HG03095 (cell line): ENCODE measurements around the gene RASL12.
A peak's percentile ranks its signal among the peaks of the same experiment; 100 is the strongest.
"Not testable (repeated sequence)": the region's sequence is repeated elsewhere in the genome, so short reads cannot be mapped to it uniquely, and the experiment has no call there.

Source experiments
- ATAC-seq: cut with Tn5 transposase; IDR thresholded peaks from one replicate; pipeline ENCODE4 v1.9.1; 2021; ENCODE audit warnings: moderate library complexity; ENCODE audit not compliant: unreplicated experiment

The RASL12 gene

DNA sequence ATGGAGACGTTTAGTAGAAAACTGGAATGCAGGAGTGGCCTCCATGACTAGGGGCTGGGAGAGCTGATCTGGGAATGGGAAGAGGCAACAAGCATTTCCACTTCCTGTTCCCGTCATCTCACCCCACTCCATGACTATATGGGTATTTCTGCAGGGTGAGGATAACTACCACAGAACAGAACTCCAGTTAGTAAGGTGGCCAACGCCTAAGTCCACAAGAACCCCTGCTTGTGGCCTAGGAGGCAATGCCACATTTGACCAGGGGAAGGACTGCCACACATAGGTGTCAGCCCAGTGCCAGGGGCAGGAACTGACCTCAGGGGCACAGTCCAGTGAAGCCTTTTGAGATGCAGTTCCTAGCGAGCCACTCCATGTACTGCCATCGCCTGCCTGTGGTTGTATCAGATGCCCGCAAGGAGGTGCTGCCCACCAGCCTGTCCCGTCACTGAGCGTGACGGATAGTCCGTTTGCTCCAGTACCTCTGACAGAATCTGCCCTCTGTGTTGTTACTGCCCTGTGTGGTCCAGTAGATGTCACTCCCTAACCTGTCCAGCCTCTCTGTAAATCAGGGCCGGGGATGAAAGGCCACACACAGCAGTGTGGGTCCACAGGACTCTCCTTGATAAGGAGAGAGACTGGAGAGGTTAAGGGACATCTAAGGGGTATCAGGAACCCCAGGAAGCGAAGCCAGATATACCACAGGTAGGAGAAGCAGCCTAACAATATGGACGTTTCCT, 34.8 kb downstream of the RASL12 start:
- no peak for ATAC-seq

DNA sequence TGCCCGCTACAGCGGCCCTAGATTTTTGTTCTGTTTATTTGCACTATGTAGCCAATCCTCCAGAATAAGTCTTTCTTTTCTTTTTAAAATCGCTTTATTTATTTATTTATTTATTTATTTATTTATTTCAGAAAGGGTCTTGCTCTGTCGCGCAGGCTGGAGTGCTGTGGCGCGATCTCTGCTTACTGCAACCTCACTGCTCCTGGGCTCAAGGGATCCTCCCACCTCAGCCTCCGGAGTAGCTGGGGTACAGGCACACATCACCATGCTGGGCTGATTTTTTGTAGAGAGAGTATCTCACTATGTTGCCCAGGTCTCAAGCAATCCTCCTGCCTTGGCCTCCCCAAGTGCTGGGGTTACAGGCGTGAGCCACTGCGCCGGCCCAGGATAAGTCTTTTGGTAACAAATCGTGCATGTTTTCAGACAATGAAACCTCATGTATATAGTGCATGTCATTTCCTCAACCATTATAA, 38.0 kb downstream of the RASL12 start:
- no peak for ATAC-seq

GRCh38 chr15:65028921-65029735, 38.7 kb downstream of the RASL12 start, which contains the start of gene MTFMT:
Gene MTFMT (minus strand): TSS chr15:65029639. CDS start chr15:65029613, 26 bp downstream.
- ATAC-seq: peak; percentile 62

GRCh38 chr15:65028338-65028737, 39.5 kb downstream of the RASL12 start:
- no peak for ATAC-seq

DNA sequence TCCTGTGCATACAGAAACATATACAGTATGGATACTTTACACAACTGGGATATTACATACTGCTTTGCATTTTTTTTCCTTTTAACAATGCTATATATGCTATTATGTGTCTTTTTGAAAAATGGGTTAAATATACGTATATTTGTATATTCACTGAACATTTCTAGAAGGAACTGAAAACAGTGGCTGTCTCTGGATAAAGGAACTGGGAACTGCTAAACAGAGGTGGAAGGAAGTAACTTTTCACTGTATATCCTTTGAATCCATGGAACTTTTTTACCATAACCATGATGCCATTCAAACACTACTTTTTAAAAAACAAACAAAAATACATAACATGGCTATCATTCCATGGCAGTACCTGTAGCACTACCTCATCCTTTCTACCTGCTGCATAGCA, 40.2 kb downstream of the RASL12 start:
- no peak for ATAC-seq

GRCh38 chr15:65026756-65027155, 41.0 kb downstream of the RASL12 start:
- no peak for ATAC-seq

GRCh38 chr15:65021488-65021887, 46.3 kb downstream of the RASL12 start:
- ATAC-seq: no peak

- ATAC-seq: no peak
These were observed 47.4 kb downstream of the RASL12 start for GRCh38 chr15:65020419-65020818.

DNA sequence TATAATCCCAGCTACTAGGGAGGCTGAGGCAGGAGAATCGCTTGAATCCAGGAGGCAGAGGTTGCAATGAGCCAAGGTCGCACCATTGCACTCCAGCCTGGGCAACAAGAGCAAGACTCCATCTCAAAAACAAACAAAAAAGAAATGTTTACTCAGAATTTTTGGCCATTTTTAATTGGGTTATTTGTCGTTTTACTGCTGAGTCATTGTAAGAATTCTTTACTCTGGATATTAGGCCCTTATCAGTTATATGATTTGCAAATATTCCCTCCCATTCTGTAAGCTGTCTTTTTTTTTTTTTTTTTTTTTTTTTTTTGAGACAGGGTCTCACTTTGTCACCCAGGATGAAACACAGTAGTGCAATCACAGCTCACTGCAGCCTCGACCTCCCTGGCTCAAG, 56.6 kb downstream of the RASL12 start:
- ATAC-seq: not testable (repeated sequence)

DNA sequence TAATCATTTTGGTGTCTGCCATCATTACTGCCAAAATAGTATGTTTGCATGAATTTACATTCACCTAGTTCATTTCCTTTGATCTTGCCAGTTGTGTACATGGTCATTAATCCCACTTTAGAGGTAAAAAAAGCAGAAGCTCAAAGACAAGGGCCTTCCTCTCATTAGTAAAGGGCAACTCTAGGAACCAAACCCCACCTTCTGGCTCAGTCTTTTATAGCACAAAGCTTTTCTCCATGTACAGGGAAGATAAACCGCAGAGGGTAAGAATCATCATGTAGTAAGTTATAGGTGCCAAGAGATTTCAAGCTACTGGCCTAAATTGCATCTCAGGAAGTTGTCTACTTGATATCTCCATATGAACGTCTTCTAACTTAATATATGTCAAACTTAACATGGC, 58.8 kb downstream of the RASL12 start:
- ATAC-seq: no peak

GRCh38 chr15:65006876-65007275, 60.9 kb downstream of the RASL12 start:
- no peak for ATAC-seq

DNA sequence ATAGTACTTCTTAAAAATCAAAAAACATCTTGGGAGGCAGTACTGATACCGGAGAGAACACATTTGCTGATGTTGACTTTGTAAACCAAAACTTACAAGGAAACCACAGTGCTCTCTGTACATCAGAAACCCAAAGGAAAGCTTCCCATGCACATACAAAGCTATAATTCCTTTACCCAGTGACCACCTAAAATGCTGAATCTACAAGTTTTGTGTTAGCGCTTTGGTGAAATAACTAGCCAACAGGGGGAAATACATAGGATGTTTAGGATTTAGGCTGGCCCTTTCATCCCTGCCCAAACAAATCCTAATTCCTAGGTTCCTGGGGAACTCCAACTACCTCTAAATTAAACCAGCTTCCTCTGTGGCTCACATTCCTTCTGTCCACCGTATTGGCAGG, 62.8 kb downstream of the RASL12 start:
- ATAC-seq: no peak
